Left colon (tissue), 2 donors: ENCODE measurements around the gene CHAF1A. TPM values are rescaled to one million over a fixed set of nuclear protein-coding genes. Genes with fewer than 3 reads are reported as not detected.

Experiments used
- ATAC-seq: fragments of 200-7000 bp; cut with Tn5 transposase; one replicate; pipeline ENCODE4 v1.9.1; 2020; ENCODE audit warnings: mild to moderate bottlenecking, moderate library complexity
- DNase-seq, 2 donors: peaks; one replicate each; pipeline ENCODE4 v3.0.0-alpha.2; 2020
- intact Hi-C, 2 donors: fragments of 100-400 bp; cut with DNase I in 1 of 2; cut with micrococcal nuclease in 1 of 2; formaldehyde crosslinking; loops; one replicate each; pipeline versions ENCODE4 v1.11.2 to v1.14.0; 2022; cut with DNase I, micrococcal nuclease
- total RNA-seq, 2 donors: library from RNA; stranded (reverse); fragmentation: NEBNext Ultra II Directional; extraction: Animal tissue kit (Norgen Biotek cat#: 25700); gene quantifications; one replicate each; pipeline ENCODE4 v1.2.1, GENCODE V29; 2021
- donor health status: DM: no; HTN: no; CAD: no.
- donor health status: DM: yes; HTN: yes; CAD: no.

Gene CHAF1A
- total RNA-seq, 2 donors from 2014 or later, result 10.0 to 15.5 TPM

- DNase-seq (peak in 1 of 2 donors; percentile 66), ATAC-seq (peak; percentile 25)
- intact Hi-C loops, result no loop called here
Observed at GRCh38 chr19:4365341-4365740, 37.1 kb upstream of the CHAF1A start.

- intact Hi-C loops, result no loop called here
- DNase-seq (no peak), ATAC-seq (no peak)
Observed at GRCh38 chr19:4365791-4366665, 36.4 kb upstream of the CHAF1A start.

DNA sequence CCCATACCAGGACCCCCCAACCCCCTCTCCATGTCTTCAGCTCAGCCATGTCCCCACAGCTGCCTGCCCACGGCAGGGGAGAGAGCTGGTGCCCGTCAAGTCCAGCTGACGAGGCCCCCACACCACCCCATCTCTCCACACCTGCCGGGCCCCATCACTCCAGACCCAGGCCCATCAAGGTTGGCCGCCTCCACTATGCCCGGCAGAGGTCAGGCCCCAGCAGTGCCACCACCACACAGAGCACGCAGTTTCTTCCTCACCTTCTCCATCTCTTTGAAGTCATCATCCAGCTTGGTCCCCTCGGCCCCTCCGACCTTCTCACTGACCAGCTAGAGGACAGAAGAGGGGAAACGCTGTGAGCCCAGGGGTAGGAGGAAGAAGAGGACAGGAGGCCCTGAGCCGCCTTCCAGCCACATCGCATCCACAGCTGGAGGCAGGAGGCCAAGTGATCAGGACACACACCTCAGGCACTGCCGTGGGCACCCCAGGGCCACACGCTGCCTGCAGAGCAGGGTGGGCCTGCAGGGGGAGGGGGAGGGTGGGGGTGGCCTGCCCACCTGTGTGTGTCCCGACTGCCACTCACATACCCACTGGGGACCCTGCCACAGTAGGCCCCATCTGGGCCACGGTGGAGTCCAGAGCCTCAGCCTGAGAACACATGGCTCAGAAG, 35.6 kb upstream of the CHAF1A start:
- ATAC-seq, result no peak
- intact Hi-C loops, result no loop called here
- DNase-seq, result no peak

DNA sequence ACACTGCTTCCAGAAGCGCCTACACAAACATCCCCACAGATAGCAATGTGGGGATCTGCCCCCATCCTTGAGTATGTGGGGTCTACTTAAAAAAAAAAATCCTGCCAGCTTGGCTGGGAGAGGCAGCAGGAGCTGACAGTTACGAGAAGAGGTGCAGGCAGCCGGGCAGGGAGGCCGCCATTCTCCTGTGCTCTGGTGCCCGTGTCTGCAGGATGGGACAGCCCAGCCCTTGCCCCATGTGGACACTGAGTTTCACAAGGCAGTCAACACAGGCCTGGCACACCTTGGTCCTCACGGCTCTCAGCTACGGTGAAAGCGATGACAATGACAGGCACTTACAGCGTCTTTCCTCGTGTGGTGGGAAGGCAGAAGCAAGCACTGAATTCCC, 35.1 kb upstream of the CHAF1A start:
- ATAC-seq (no peak), DNase-seq (no peak)
- intact Hi-C loops, result no loop called here

DNA sequence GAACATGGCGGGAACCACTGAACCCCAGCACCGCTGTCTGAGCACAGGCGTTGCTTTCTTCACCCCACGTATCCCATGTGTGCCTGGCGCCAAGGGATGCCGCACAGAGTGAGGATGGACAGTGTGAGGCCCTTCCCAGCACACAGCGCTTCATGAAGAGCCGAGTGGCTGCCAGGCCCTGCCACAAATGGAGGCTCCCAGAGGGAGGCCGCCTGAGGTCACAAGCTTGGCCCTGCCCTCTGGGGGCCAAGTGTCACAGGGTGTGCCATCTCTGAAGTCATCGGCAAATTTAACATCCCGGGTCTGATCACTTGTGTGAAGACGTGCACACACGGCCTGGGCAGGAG, 34.7 kb upstream of the CHAF1A start:
- DNase-seq (no peak), ATAC-seq (no peak)
- intact Hi-C loops, result no loop called here

GRCh38 chr19:4368128-4368820, 34.2 kb upstream of the CHAF1A start:
- intact Hi-C loops, result no loop called here
- DNase-seq (no peak), ATAC-seq (no peak)

- ATAC-seq (peak; percentile 85), DNase-seq (peak; percentile 76 to 86)
- intact Hi-C loops, result no loop called here
Observed at GRCh38 chr19:4369109-4369887, 33.1 kb upstream of the CHAF1A start.

DNA sequence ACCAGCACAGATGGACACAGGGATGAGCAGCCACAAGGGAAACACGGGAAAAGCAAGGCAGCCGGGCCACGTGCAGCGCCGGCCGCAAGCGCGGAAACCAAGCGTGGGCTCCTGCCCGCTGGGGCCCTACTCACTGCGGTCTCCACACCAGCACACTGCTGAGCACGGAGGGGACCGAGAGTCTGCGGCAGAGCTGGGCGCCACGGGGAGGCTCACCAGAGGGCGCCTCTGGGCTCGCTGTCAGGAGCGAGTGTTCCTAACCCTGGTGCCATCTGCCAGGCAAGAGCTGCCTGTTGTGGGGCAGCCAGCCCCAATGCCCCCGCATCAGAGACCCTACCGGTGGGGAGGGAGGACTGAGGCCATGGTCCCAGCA, 32.6 kb upstream of the CHAF1A start:
- peak in 1 of 2 donors; percentile 76 for DNase-seq
- intact Hi-C loops, result no loop called here
- ATAC-seq, result peak; percentile 63

DNA sequence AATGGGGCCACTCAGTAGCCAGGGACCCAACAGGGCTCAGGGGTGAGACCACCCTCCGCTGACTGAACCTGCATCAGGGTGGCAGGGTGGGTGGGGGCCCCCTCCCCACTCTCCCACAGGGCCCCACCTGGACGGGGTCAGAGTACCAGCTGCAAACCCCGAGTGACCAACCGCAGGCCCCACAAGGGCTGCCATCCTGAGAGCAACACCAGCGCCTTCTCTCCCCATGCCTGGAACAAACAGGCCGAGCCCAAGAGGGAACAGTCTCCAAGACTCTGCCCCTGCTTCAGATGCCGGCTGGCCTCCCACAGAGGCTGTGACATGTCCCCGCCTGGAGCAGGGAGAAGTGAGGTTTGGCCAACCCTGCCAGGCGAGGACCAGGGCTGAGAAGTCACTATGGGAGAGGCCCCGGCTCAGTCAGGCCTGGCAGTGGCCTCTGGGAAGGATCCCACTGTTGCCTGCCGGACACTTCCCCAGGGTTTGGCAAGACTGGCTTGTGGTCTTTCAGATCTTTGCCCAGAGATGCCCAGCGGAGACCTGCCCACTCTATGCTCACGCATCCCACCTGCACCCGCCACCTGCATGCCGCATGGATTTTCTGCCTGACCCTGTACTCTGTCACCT, 31.9 kb upstream of the CHAF1A start:
- no peak for ATAC-seq
- no peak for DNase-seq
- intact Hi-C loops, result no loop called here

DNA sequence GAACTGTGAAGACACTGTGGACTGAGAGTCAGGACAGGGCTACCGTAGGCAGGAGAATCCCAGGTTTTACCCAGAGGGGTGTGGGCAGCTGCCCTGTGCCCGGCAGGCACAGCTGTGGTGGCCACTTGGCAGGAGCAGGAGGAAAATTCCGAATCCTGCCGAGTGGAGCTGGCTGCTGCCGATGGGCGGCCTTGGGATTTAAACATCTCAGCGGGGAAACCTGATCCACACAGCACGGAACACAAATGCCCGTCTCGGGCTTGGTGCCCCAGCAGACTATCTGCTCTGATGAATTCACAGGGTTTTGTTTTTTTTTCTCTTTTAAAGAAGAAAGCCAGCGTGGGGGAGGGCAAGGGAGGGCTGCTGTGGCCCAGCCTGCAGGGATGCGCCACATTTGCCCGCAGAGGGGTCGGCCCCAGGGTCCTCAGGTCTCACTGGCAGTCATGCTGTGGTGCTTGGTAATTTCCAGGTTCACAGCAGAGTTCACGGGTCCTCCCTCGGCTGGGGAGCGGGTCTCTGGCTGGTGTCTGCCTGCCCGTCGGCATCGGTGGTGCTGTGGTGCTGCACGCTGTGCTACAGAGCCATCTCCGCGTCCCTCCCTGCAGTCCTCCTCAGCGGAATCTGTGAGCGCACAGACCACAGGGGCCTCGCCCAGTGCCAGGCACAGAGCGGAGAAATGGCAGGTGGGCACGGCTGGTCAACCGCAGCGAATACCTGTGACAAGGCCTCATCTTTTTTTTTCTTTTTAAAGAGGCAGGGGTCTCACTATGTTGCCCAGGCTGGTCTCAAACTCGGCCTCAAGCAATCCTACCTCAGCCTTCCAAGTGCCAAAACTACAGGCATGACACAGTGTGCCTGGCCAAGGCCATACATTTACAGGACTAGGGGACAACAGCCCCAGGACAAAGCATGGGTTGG, 30.9 kb upstream of the CHAF1A start:
- ATAC-seq, result no peak
- intact Hi-C loops, result no loop called here
- DNase-seq, result no peak

DNA sequence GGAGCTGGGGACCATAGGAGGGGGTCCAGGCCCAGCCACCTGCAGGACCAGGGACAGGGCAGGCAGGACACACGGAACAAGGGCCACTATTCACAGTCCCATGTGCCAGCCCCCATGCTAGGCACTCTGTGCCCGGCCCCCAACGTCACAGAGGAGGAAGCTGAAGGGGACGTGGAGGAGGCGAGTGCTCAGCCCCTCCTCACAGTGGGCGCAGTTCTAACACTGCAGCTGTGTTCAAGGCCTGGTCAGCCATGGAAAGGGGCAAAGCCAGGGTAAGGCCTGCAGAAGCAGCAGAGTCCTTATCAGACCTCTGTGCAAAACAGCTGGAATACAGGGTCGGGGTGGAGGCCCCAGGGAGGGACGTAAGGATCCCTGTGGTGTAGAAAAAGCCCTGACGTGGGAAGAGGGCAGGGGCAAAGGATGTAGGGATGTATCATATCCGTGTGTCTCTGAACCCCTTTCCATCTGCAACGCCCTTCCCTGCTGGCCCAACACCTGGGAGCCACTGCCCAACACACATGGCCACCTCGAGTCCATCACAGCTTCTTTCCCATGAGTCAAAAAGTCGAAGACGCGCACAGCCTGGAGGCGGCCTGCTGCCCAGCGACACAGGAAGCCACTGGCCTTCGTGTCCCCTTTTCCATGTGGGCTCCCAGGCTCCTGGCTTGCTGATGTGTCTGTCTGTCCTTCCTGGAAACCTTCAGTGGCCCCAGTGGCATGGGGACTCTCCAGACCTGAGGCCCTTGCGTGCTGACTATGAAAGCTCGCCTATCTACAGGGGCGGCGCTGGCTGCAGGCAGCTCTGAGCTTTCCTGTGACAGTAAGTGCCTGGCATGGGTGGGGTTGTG, 30.1 kb upstream of the CHAF1A start:
- ATAC-seq, result no peak
- intact Hi-C loops, result no loop called here
- no peak for DNase-seq

DNA sequence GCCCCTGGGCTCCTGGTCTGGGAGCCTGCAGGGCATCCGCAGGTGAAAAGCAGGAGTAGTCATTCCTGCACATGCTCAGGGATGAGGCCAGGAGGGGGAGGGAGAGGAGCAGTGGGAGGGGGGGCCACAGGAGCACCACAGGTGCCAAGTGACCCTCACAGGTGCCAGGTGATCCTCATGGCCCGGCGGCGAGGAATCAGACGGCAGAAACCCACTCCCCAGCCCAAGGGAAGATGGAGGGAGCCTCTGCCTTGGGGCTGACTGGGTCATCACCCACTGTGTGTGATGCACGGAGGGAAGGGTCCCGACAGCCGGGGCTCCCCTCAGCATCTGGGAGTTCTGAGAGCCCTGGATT, 29.4 kb upstream of the CHAF1A start:
- DNase-seq (no peak), ATAC-seq (no peak)
- intact Hi-C loops, result no loop called here

DNA sequence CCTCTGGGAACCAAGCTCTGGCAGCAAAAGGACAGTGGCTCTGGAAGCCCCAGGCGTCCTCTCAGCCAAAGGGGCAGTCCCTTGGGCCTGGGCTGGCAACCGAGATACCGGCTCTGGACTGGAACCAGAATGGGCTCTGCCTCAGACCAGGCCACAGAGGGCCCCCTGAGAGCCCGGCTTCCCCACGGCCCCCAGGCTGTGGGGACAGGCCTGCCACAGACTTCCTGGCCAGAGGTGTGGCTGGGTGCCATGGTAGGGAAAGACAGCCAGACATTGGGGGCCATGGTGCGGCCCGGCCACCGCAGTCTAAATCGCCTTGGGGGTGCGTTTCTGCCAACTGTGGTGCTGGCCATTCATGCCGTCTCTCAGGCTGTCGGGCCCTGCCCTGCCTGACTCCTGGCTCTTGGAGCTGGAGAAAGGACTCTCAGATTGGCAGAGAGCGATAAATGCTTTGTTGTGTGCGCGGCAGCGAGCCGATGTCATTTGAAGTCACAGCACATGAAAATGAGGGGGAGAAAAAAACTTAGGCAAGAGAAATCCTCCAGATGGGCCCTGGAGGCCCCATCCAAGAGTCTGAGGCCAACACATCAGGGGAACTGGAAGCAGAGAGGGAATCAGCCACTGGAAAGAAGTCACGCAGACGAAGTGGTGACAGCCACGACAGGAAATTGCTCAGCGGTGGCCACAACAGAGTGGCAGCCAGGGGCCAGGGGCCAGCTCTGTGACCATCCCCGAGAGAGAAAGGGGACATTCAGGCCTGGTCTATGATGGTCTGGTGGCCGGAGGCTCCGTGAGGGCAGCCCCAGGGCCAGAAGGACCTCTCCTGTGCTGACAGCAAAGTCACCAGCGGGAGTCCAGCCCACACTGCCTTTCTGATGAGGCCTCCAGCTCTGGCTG, 28.6 kb upstream of the CHAF1A start:
- intact Hi-C loops, result no loop called here
- DNase-seq (no peak), ATAC-seq (no peak)

- intact Hi-C loops, result no loop called here
- peak; percentile 47 for ATAC-seq
- DNase-seq, result peak; percentile 48 to 68
Observed at GRCh38 chr19:4374498-4375163, 27.8 kb upstream of the CHAF1A start.

- intact Hi-C loops, result no loop called here
- peak; percentile 66 for ATAC-seq
- DNase-seq, result peak; percentile 58 to 81
Observed at GRCh38 chr19:4375164-4376027, 27.0 kb upstream of the CHAF1A start.
